GM18909 (cell line): Measurements from ENCODE around the gene MOB1B.
"Not testable (repeated sequence)": the region's sequence is repeated elsewhere in the genome, so short reads cannot be mapped to it uniquely, and the experiment has no call there.

Experiments used
- ATAC-seq: cut with Tn5 transposase; IDR thresholded peaks from one replicate; pipeline ENCODE4 v1.9.1; 2021; ENCODE audit warnings: mild to moderate bottlenecking; ENCODE audit not compliant: unreplicated experiment, poor library complexity

Gene MOB1B

DNA sequence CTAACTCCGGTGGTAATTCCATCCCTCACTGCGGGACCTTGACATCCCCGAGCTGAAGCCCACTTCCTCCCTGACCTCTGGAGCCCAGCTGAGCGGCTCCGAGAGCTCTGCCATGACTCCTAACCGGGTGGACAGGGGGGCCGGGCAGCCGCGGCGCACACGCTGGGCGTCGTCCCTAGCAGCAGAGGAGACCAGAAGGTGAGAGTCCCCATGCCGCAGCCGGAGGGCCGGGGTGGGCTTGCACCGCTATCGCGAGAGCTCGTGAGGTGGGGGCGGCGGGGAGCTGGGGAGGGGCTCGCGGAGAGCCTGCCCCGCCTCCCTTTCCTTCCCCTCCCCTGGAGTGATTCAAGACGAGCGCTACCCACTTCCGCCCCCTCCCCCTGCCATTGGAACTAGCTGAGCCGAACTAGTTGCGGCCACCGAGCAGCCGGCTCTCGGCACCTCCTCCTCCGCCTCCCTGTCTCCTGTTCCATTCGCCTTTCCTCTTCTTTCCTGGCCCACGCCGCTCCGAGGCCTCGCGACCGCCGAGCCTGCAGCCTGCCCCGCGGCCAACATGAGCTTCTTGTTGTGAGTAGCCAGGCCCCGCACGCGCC is at the start of gene MOB1B:
Gene MOB1B, plus strand, starts transcription at position 386 of the 593 bp plus-strand sequence. Its CDS starts 168 bp downstream, at position 554.
- ATAC-seq, result peak; percentile 96

DNA sequence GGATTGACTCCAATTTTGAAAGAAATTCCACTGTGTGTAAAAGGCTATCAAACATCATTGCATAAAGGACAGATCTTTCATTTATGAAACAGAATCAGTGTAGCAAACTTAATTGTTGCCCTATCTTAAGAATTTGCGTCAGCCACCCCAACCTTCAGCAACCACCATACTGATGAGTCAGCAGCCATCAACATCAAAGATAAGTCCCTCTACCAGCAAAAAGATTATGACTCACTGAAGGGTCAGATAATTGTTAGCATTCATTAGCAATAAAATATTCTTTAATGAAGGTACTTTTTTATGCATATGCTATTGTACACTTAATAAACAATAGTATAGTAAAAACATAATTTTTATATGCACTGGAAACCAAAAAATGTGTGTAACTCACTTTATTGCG is 46.7 kb upstream of the MOB1B start:
- no peak for ATAC-seq

- no peak for ATAC-seq
Measured at GRCh38 chr4:70858454-70858853, 43.7 kb upstream of the MOB1B start.

- no peak for ATAC-seq
Measured at GRCh38 chr4:70859066-70859465, 43.1 kb upstream of the MOB1B start.

GRCh38 chr4:70863099-70863790 is 38.9 kb upstream of the MOB1B start:
- ATAC-seq, result peak; percentile 64

- no peak for ATAC-seq
Measured at GRCh38 chr4:70868778-70869177, 33.4 kb upstream of the MOB1B start.

GRCh38 chr4:70873216-70873615 is 29.0 kb upstream of the MOB1B start:
- no peak for ATAC-seq

GRCh38 chr4:70874268-70875156 is 27.7 kb upstream of the MOB1B start:
- ATAC-seq, result peak; percentile 80

DNA sequence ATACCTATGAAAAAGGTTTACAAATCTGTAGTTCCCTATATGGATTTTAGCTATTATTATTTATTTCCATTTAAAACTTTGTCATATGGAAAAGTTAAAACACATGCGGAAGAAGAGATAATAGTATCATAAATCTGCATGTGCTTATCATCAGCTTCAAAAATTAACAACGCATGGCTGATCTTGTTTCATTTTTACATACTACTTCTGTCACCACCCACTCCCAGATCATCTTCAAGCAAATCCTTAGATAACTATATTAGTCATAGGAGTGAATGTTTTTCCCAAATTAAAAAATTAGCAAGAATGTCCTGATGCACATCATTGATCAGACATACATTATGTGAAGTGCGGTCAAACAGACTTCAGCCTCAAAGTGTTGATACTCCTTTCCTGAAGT is 24.6 kb upstream of the MOB1B start:
- ATAC-seq, result no peak

DNA sequence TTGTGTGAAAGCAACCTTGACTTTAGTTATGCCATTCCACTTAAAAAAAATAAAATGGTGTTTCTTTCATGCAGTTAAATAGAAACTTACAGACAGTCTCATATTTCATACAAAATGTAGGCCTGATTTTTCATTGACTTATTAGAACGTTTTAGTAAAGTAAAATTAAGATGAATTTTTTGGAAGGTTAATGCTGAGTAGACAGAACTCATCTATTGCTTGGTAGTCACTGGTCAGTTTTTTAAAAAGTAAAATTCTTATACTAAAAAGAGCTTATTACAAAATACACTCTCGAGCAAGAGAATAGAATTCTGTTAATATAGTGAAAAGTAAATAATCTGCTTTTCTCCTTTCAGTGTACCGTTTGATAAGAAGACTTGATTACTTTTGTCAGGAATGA is 21.4 kb upstream of the MOB1B start:
- no peak for ATAC-seq

DNA sequence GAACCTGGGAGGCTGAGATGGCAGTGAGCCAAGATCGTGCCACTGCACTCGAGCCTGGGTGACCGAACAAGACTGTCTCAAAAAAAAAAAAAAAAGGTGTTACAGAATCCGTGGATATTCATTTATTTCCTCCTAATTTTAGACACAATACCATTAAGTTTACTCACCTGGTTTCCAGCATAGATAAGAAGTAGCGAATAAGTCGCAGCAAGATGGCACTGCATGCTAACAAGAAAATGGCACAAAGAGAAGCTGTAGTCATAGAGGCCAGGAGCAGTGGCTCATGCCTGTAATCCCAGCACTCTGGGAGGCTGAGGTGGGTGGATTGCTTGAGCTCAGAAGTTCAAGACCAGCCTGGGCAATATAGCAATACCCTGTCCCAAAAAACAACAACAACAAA is 17.0 kb upstream of the MOB1B start:
- ATAC-seq, result no peak

GRCh38 chr4:70892086-70892769 is 9.9 kb upstream of the MOB1B start:
- no peak for ATAC-seq

DNA sequence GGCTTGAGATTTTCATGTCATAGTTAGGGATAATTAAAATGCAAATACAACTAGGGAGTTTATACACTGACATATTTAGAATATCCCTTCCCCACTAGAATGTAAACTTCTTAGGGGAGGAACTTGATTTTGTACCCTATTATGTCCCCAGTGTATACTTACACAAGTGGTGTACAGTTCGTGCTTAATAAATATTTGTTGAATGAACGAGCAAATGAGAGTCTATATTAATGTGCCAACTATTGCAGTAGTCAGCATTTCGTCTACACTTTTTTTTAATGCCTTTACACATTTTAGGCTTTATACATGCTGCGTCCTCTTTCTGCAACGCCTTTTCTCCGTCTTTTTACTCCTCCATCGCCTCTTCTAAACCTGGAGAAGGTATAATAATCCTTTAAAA is 8.4 kb upstream of the MOB1B start:
- no peak for ATAC-seq

DNA sequence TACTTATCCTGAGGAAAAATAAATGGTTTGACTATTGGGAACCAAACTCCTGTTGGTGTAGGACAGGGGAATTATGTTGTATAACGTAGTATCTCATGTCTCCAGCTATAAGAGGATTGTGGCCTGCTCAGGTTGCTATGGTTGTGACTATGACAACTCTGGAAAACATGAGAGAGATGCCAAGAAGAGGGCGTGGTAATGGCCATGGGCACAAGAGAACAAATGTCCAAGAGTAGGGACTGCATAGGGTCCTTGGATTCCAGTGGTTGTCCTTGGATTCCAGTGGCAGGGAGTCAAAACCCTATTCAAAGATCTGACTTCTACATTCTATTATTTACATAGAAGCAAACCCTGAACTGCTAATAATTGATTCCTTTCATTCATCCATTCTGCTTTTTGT is 6.8 kb upstream of the MOB1B start:
- no peak for ATAC-seq

- ATAC-seq, result no peak
Measured at GRCh38 chr4:70895811-70896491, 6.2 kb upstream of the MOB1B start.

DNA sequence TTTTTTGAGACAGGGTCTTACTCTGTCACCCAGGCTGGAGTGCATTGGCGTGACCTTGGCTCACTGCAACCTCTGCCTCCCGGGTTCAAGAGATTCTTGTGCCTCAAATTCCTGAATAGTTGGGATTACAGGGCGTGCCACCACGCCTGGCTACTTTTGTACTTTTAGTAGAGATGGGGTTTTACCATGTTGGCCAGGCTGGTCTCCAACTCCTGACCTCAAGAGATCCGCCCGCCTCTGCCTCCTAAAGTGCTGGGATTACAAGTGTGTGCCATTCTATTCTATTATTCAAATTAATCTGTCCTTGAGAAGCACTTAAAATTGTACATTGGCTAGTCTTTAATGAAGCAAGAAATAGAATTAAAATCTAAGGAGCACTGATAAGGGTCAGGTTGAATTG is 3.6 kb upstream of the MOB1B start:
- not testable (repeated sequence) for ATAC-seq

GRCh38 chr4:70901607-70901983 is 574 bp upstream of the MOB1B start:
- ATAC-seq, result no peak

GRCh38 chr4:70902577-70903290 is 565 bp downstream of the MOB1B start:
- ATAC-seq, result peak; percentile 45

DNA sequence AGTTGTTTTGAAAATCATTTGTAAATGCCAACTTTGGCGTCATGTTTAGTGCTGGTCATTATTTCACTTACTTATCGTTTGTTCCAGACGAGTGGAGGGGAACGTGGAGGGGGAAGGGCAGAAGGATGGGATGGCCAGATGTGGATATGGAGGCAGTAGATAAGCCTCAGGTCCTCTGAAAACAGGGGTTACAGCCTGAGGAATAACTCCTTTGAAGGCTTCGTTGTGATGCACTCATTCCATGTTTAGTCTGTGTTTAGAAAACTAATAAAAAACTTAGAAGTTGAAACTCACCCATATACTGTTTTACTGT is 1.1 kb downstream of the MOB1B start:
- ATAC-seq, result peak; percentile 0
